ENCODE data around the gene TUBA1B.
"Not testable (repeated sequence)": the region's sequence is repeated elsewhere in the genome, so short reads cannot be mapped to it uniquely, and the experiment has no call there.

TUBA1B gene

GRCh38 chr12:49138999-49139398, 7.8 kb upstream of the TUBA1B start:
- Histone ChIP-seq H3K27me3 (ENCODE audit: control insufficient read depth, insufficient read depth, low read length) (no peaks in the 10 kb centered on the region), H3K27ac (ENCODE audit: low read depth, low read length) (no peak overlapping the region), H3K4me1 (ENCODE audit: control insufficient read depth, insufficient read depth, low read length) (no peaks in the 10 kb centered on the region), H3K9me3 (ENCODE audit: control insufficient read depth, insufficient read depth, low read length) (no peaks in the 10 kb centered on the region), H3K4me3 (ENCODE audit: low read depth, low read length) (no peak overlapping the region), H3K9ac (ENCODE audit: low read depth, low read length) (no peak overlapping the region), H3K36me3 (ENCODE audit: control insufficient read depth, insufficient read depth, low read length) (no peaks in the 10 kb centered on the region)

- H3K9me3 ChIP-seq (ENCODE audit: control insufficient read depth, insufficient read depth, low read length) = no peaks in the 10 kb centered on the region
- H3K4me3 ChIP-seq (ENCODE audit: low read depth, low read length) = no peak overlapping the region
- no peaks in the 10 kb centered on the region for H3K27me3 ChIP-seq (ENCODE audit: control insufficient read depth, insufficient read depth, low read length)
- H3K36me3 ChIP-seq (ENCODE audit: control insufficient read depth, insufficient read depth, low read length) = no peaks in the 10 kb centered on the region
- H3K4me1 ChIP-seq (ENCODE audit: control insufficient read depth, insufficient read depth, low read length) = no peaks in the 10 kb centered on the region
- H3K9ac ChIP-seq (ENCODE audit: low read depth, low read length) = no peak overlapping the region
- H3K27ac ChIP-seq (ENCODE audit: low read depth, low read length) = no peak overlapping the region
Observed at GRCh38 chr12:49138587-49138986, 7.4 kb upstream of the TUBA1B start.

GRCh38 chr12:49137476-49137875, 6.3 kb upstream of the TUBA1B start:
- H3K4me3 ChIP-seq (ENCODE audit: low read depth, low read length) = no peak overlapping the region
- H3K27ac ChIP-seq (ENCODE audit: low read depth, low read length) = no peak overlapping the region
- no peaks in the 10 kb centered on the region for H3K27me3 ChIP-seq (ENCODE audit: control insufficient read depth, insufficient read depth, low read length)
- H3K36me3 ChIP-seq (ENCODE audit: control insufficient read depth, insufficient read depth, low read length) = no peaks in the 10 kb centered on the region
- H3K9me3 ChIP-seq (ENCODE audit: control insufficient read depth, insufficient read depth, low read length) = no peaks in the 10 kb centered on the region
- peaks cover 4% of the 10 kb centered on the region for H3K4me1 ChIP-seq (ENCODE audit: control insufficient read depth, insufficient read depth, low read length)
- H3K9ac ChIP-seq (ENCODE audit: low read depth, low read length) = no peak overlapping the region

DNA sequence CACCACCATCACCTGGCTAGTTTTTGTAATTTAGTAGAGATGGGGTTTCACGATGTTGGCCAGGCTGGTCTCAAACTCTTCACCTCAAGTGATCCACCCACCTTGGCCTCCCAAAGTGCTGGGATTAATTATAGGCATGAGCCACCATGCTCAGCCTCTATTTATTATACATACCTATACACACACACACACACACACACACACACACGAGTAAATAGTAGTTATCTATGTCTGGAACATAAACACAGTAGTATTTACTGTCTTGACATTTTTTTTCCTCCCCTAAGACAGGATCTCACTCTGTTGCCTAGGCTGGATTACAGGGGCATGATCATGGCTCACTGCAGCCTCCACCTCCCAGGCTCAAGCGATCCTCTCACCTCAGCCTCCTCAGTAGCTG, 5.8 kb upstream of the TUBA1B start:
- H3K9me3 ChIP-seq (ENCODE audit: control insufficient read depth, insufficient read depth, low read length); H3K36me3 ChIP-seq (ENCODE audit: control insufficient read depth, insufficient read depth, low read length); H3K4me1 ChIP-seq (ENCODE audit: control insufficient read depth, insufficient read depth, low read length); H3K9ac ChIP-seq (ENCODE audit: low read depth, low read length); H3K27ac ChIP-seq (ENCODE audit: low read depth, low read length); H3K27me3 ChIP-seq (ENCODE audit: control insufficient read depth, insufficient read depth, low read length); H3K4me3 ChIP-seq (ENCODE audit: low read depth, low read length): not testable (repeated sequence)

DNA sequence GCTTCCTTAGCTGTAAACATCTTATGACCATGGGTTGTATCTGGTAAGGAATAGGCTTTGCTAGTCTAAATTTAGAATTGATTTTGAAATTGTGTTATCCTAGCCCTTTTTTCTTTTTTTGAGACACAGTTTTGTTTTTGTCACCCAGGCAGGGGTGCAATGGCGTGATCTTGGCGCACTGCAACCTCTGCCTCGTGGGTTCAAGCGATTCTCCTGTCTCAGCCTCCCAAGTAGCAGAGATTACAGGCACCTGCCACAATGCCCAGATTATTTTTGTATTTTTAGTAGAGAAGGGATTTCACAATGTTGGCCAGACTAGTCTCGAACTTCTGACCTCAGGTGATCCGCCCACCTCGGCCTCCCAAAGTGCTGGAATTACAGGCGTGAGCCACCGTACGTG, 2.4 kb upstream of the TUBA1B start:
- no peak overlapping the region for H3K9ac ChIP-seq (ENCODE audit: low read depth, low read length)
- peaks cover 15% of the 10 kb centered on the region for H3K36me3 ChIP-seq (ENCODE audit: control insufficient read depth, insufficient read depth, low read length)
- H3K27ac ChIP-seq (ENCODE audit: low read depth, low read length) = no peak overlapping the region
- H3K4me1 ChIP-seq (ENCODE audit: control insufficient read depth, insufficient read depth, low read length) = peaks cover 18% of the 10 kb centered on the region
- H3K27me3 ChIP-seq (ENCODE audit: control insufficient read depth, insufficient read depth, low read length) = no peaks in the 10 kb centered on the region
- no peaks in the 10 kb centered on the region for H3K9me3 ChIP-seq (ENCODE audit: control insufficient read depth, insufficient read depth, low read length)
- no peak overlapping the region for H3K4me3 ChIP-seq (ENCODE audit: low read depth, low read length)

DNA sequence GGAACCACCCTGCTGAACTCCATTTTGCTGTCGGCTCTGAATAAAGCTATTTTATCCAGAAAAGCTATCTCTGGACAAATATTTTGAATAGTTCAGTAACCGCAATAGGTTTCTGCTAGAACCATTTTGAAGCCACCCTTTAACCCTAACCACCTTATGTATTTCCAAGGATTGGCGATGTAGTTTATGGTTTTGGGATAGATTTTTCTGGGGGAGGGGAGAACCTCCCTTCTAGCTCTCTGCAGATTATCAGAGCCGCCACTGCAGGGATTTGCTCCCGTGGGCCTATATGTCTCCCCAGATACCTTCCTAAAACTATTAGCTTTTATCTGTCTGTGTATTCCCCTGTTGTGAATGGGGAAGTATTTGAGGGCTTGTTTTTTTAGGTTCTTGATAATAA, 1.8 kb upstream of the TUBA1B start:
- no peaks in the 10 kb centered on the region for H3K9me3 ChIP-seq (ENCODE audit: control insufficient read depth, insufficient read depth, low read length)
- peaks cover 18% of the 10 kb centered on the region for H3K4me1 ChIP-seq (ENCODE audit: control insufficient read depth, insufficient read depth, low read length)
- H3K9ac ChIP-seq (ENCODE audit: low read depth, low read length) = no peak overlapping the region
- peaks cover 16% of the 10 kb centered on the region for H3K36me3 ChIP-seq (ENCODE audit: control insufficient read depth, insufficient read depth, low read length)
- no peak overlapping the region for H3K27ac ChIP-seq (ENCODE audit: low read depth, low read length)
- H3K27me3 ChIP-seq (ENCODE audit: control insufficient read depth, insufficient read depth, low read length) = no peaks in the 10 kb centered on the region
- H3K4me3 ChIP-seq (ENCODE audit: low read depth, low read length) = no peak overlapping the region

- no peaks in the 10 kb centered on the region for H3K27me3 ChIP-seq (ENCODE audit: control insufficient read depth, insufficient read depth, low read length)
- peak overlapping the region; percentile 83 for H3K4me3 ChIP-seq (ENCODE audit: low read depth, low read length)
- 0 out of 2 replicates have a peak overlapping the region, but pooled peaks have one; percentile 41 for H3K9ac ChIP-seq (ENCODE audit: low read depth, low read length)
- H3K9me3 ChIP-seq (ENCODE audit: control insufficient read depth, insufficient read depth, low read length) = no peaks in the 10 kb centered on the region
- peaks cover 26% of the 10 kb centered on the region for H3K36me3 ChIP-seq (ENCODE audit: control insufficient read depth, insufficient read depth, low read length)
- H3K4me1 ChIP-seq (ENCODE audit: control insufficient read depth, insufficient read depth, low read length) = peaks cover 18% of the 10 kb centered on the region
- H3K27ac ChIP-seq (ENCODE audit: low read depth, low read length) = peak overlapping the region; percentile 53
Observed at GRCh38 chr12:49131894-49132461, 783 bp upstream of the TUBA1B start.

GRCh38 chr12:49130151-49131050, 794 bp downstream of the TUBA1B start:
- H3K4me1 ChIP-seq (ENCODE audit: control insufficient read depth, insufficient read depth, low read length) = peaks cover 18% of the 10 kb centered on the region
- H3K4me3 ChIP-seq (ENCODE audit: low read depth, low read length) = peak overlapping the region; percentile 83
- H3K9me3 ChIP-seq (ENCODE audit: control insufficient read depth, insufficient read depth, low read length) = no peaks in the 10 kb centered on the region
- H3K9ac ChIP-seq (ENCODE audit: low read depth, low read length) = peak overlapping the region; percentile 93
- H3K27me3 ChIP-seq (ENCODE audit: control insufficient read depth, insufficient read depth, low read length) = no peaks in the 10 kb centered on the region
- peak overlapping the region; percentile 96 for H3K27ac ChIP-seq (ENCODE audit: low read depth, low read length)
- peaks cover 26% of the 10 kb centered on the region for H3K36me3 ChIP-seq (ENCODE audit: control insufficient read depth, insufficient read depth, low read length)

GRCh38 chr12:49129332-49130150, 1.7 kb downstream of the TUBA1B start:
- peaks cover 26% of the 10 kb centered on the region for H3K36me3 ChIP-seq (ENCODE audit: control insufficient read depth, insufficient read depth, low read length)
- H3K9ac ChIP-seq (ENCODE audit: low read depth, low read length) = peak overlapping the region; percentile 93
- peaks cover 18% of the 10 kb centered on the region for H3K4me1 ChIP-seq (ENCODE audit: control insufficient read depth, insufficient read depth, low read length)
- H3K27ac ChIP-seq (ENCODE audit: low read depth, low read length) = peak overlapping the region; percentile 96
- no peaks in the 10 kb centered on the region for H3K27me3 ChIP-seq (ENCODE audit: control insufficient read depth, insufficient read depth, low read length)
- peak overlapping the region; percentile 83 for H3K4me3 ChIP-seq (ENCODE audit: low read depth, low read length)
- H3K9me3 ChIP-seq (ENCODE audit: control insufficient read depth, insufficient read depth, low read length) = no peaks in the 10 kb centered on the region

- peaks cover 26% of the 10 kb centered on the region for H3K36me3 ChIP-seq (ENCODE audit: control insufficient read depth, insufficient read depth, low read length)
- not testable (repeated sequence) for H3K9me3 ChIP-seq (ENCODE audit: control insufficient read depth, insufficient read depth, low read length); H3K27ac ChIP-seq (ENCODE audit: low read depth, low read length); H3K4me3 ChIP-seq (ENCODE audit: low read depth, low read length); H3K27me3 ChIP-seq (ENCODE audit: control insufficient read depth, insufficient read depth, low read length); H3K9ac ChIP-seq (ENCODE audit: low read depth, low read length)
- H3K4me1 ChIP-seq (ENCODE audit: control insufficient read depth, insufficient read depth, low read length) = peaks cover 18% of the 10 kb centered on the region
Observed at GRCh38 chr12:49127971-49128370, 3.2 kb downstream of the TUBA1B start.
